Fibroblast of skin of right biceps (primary cell): ENCODE results near the gene SHANK2.

ENCODE experiments used
- DNase-seq: peaks from one replicate; pipeline ENCODE4 v3.0.0-alpha.2; 2013

Gene SHANK2

GRCh38 chr11:71218789-71219499 lies 33.4 kb downstream of the SHANK2 start:
- no peak for DNase-seq

- DNase-seq: no peak
Observed at GRCh38 chr11:71215425-71215965, 36.9 kb downstream of the SHANK2 start.

- DNase-seq: no peak
Observed at GRCh38 chr11:71214553-71215424, 37.6 kb downstream of the SHANK2 start.

GRCh38 chr11:71213696-71214552 lies 38.5 kb downstream of the SHANK2 start:
- no peak for DNase-seq

- DNase-seq: no peak
Observed at GRCh38 chr11:71212871-71213559, 39.4 kb downstream of the SHANK2 start.

- DNase-seq: no peak
Observed at GRCh38 chr11:71211631-71212030, 40.7 kb downstream of the SHANK2 start.

- no peak for DNase-seq
Observed at GRCh38 chr11:71210861-71211260, 41.5 kb downstream of the SHANK2 start.

- no peak for DNase-seq
Observed at GRCh38 chr11:71209656-71210055, 42.7 kb downstream of the SHANK2 start.

- no peak for DNase-seq
Observed at GRCh38 chr11:71209181-71209580, 43.2 kb downstream of the SHANK2 start.

GRCh38 chr11:71208011-71208774 lies 44.2 kb downstream of the SHANK2 start:
- no peak for DNase-seq

- DNase-seq: no peak
Observed at GRCh38 chr11:71207563-71207962, 44.8 kb downstream of the SHANK2 start.

GRCh38 chr11:71206186-71206585 lies 46.2 kb downstream of the SHANK2 start:
- DNase-seq: no peak

GRCh38 chr11:71204748-71205664 lies 47.4 kb downstream of the SHANK2 start:
- no peak for DNase-seq

- no peak for DNase-seq
Observed at GRCh38 chr11:71204294-71204693, 48.1 kb downstream of the SHANK2 start.

- no peak for DNase-seq
Observed at GRCh38 chr11:71203681-71204080, 48.7 kb downstream of the SHANK2 start.

GRCh38 chr11:71202966-71203365 lies 49.4 kb downstream of the SHANK2 start:
- no peak for DNase-seq

GRCh38 chr11:71202598-71202944 lies 49.8 kb downstream of the SHANK2 start:
- no peak for DNase-seq
